HG03342 (cell line): ENCODE results near the gene ARID1A.
A peak's percentile ranks its signal among the peaks of the same experiment; 100 is the strongest.
"Not testable (repeated sequence)": the region's sequence is repeated elsewhere in the genome, so short reads cannot be mapped to it uniquely, and the experiment has no call there.

Experiments
- ATAC-seq: cut with Tn5 transposase; IDR thresholded peaks from one replicate; pipeline ENCODE4 v1.9.1; 2021; ENCODE audit warnings: mild to moderate bottlenecking, moderate library complexity; ENCODE audit not compliant: unreplicated experiment

ARID1A gene

DNA sequence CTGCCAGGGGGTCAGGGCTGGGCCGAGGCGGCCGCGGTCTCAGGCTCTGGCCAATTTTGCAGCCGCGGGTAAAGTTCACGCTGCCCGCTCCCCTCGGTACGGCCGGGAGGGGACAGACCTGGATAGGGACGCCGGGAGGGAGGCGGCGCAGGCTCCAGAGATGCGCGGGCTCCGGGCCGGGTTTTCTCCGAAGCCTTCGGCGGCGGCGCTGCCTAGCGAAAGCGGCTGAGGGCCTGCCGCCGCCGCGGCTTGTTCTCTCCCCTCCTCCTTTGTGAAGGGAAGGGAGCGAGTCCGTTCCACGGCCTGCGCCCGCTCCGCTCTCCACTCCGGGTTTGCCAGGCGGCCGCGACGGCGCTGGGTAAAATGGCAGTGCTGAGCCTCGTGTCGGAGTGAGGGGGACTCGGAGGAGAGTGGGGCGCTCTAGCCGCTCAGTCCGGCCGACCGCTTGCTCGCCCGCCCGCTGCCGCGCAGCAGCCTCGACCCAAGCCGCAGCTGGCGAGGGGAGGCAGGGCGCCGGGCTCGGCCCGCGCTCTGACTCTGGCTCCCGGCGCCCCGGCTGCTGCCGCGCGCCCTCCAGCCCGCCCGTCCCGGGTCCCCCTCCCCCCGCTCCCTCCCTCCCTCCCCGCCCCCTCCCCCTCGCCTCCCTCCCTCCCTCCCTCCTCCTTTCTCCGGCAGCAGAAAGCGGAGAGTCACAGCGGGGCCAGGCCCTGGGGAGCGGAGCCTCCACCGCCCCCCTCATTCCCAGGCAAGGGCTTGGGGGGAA lies at the start of gene ARID1A:
ARID1A (plus strand) TSS at position 660 of the 763 bp plus-strand sequence. CDS start 389 bp downstream, outside the sequence.
- peak; percentile 39 for ATAC-seq

DNA sequence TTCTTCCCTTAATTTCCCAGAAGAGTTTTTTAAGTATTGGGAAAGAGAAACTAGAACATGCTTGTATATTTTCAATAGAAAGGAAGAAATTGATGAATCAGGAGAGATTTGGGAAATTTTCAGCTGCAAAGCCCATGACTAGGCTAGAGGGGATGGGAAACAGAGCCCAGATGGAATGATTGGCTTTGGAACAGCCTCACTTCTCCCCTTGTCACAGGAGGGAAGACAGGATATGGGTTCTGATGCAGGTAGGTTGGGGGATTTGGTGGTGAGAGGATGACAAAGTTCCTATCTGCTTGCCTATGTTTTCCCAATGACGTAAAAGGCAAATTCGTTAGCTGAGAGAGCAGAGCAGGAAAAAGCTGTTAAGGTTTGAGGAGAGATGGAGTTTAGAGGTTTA lies 31.0 kb upstream of the ARID1A start:
- no peak for ATAC-seq

DNA sequence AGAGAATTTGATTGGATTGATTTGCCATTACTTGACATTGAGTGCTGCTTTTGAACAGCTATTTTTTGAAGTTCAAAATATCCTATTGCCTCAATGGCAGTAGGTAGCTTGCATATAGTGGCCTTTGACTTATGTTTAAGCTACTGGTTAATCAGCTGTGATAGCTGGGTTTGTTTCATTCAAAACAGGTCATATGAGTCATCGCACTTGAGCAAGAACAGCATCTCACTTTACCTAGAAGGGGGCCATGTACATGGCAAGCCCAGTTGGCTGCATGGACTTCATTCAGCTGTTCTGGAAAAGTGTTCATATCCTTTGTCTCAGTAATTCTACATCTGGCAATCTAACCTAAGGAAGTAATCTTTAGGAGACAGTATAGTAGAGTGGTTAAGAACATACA lies 29.0 kb upstream of the ARID1A start:
- no peak for ATAC-seq

DNA sequence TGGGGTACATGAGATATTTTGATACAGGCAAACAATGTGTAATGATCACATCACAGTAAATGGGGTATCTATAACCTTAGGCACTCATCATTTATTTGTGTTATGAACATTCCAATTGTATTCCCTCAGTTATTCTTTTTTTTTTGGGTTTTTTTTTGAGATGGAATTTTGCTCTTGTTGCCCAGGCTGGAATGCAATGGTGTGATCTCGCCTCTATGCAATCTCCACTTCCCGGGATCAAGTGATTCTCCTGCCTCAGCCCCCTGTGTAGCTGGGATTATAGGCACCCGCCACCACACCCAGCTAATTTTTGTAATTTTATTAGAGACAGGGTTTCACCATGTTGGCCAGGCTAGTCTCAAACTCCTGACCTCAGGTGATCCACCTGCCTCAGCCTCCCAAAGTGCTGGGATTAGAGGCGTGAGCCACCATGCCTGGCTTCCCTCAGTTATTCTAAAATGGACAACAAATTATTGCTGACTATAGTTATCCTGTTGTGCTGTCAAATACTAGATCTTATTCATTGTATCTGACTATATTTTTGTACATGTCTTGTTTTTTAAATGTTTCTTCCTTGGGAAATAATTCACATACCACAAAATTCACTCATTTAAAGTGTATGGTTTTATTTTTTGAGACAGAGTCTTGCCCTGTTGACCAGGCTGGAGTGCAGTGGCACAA lies 27.6 kb upstream of the ARID1A start:
- ATAC-seq, result not testable (repeated sequence)

DNA sequence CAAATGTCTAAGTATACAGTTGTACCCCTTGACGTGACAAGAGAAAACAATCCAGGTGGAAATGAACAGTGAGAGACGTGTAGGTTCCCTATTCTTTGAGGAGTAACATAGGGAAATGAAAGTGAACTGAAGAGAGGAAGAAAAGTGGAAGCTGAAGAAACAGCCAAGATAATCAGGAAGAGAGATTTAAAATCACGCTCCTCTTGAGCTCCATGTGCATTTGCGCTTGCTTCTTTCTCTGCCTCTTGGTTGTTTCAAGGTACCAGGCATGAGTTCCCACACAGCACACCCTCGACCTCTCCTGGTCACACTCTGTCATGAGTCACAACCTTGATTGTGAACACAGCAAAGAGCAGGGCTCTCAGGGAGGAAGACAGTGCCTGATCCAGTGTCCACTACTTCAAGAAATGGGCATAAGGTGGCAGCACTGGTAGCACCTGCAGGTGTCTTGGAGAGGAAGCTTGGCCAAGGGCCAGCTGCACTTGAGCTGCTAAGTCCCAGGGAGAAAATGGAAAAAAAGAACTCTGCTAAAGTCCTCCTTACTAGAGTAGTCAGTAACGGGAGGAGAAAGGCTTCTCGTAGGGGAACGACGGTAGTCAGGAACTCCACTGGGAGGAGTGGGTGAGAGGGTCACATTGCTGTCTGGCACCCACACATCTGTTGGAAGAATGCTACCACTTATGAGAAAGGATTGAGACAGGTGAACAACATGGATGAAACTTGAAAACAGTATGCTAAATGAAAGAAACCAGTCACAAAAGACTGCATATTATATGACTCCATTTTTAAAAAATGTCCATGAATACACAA lies 18.3 kb upstream of the ARID1A start:
- peak; percentile 73 for ATAC-seq

DNA sequence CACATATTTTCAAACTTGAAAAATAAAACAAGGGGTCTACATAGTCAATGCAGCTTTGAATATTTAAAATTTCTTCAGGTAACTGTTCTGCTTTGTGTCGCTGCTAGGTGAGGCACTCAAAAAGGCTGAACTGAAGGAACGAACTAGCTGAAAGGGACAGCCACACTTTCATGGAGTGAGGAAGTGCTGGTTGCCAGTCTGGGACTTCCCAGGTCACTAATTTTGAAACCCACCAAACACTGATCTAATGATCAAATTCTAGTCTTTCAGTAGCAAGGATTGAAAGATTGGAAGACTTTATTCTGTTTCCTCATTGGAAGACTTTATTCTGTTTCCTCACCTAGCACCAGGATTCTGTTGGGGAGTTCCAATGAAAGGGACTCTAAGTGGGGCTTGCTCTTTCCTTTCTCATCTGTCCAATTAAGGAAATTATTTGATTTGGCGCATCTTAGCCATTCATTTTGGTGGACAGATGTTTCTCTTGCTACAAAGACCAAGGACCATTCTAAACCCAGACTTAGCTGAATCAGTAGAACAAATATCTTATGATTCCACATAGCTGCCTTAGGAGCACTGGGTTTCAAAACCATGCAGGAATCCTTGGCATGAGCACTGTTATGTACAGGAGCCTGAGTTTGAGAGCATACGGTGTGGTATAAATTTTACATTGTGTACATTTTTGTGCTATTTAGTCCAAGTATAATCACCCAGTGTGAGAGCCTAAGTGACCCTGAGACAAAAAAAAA lies 10.9 kb upstream of the ARID1A start:
- ATAC-seq, result no peak

DNA sequence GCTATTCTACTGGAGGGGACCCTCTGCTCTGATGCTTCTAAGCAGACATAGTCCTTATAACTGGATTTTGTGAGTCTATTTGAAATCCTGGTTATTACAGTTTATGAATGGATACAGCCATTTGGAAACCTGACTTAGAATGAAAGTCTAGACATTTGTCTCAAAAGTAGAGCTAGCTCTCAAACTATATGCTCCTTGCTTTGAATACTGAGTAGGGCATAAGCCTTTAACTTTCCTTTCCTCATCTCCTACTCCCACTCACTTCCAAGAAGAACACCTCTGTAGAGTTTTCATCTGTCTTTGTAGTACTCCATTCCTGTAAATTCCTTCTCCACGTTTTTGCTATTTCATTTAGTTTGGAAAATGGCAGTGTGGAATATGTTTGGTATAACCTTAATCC lies 9.0 kb upstream of the ARID1A start:
- ATAC-seq, result no peak

DNA sequence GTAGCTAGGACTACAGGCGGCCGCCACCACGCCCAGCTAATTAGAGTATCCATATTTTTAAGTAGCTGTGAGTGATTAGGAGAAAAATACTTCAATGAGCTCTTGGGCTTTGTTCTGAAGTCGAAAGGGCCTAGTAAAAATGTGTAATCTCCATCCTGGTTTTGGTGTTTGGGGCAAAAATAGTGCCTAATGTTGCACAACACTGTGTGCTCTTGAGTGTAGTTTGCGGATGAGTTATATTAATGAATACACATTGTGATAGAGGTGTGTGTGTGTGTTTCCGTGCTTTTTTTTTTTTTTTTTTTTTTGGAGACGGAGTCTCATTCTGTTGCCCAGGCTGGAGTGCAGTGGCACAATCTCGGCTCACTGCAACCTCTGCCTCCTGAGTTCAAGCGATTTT lies 6.3 kb upstream of the ARID1A start:
- ATAC-seq, result no peak

DNA sequence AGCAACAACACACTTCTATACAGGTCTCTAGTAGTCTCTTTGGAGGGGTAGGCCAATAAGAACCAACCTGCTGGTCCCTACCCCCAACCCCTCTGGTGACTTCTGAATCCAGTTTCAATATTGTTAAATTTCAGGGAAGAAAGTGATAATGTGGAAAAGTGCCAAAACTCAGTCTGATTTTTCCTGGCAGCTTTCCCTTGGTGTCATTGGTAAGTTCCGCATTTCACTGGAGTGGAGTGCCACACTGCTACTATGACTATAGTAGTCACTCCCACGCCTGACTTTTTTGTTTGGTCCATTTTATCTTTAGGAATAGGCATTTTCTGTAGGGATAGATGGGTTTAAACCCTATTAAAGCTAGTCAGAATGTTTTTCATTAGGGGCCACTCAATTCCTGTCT lies 5.7 kb upstream of the ARID1A start:
- no peak for ATAC-seq

DNA sequence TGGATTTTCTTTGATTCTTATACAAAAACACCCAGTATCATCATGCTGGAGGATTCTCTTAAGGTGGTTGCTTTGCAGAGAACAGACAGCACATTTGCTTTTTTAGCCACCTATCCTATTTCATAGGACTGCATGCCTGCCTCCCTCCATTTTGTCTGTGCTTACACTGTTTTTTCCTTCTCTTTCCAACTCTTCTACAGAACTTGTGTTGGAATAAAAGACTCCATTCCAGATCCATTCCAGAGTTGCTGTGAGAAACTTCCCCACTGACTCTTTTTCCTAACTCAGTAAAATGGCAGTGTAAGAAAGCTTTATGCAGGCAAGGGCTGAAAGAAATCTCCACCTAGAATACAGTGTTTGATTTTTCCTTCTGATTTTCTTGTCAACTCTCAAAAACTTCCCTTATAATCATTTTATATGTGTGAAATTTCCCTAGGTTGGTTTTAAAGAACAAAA lies 5.2 kb upstream of the ARID1A start:
- no peak for ATAC-seq

DNA sequence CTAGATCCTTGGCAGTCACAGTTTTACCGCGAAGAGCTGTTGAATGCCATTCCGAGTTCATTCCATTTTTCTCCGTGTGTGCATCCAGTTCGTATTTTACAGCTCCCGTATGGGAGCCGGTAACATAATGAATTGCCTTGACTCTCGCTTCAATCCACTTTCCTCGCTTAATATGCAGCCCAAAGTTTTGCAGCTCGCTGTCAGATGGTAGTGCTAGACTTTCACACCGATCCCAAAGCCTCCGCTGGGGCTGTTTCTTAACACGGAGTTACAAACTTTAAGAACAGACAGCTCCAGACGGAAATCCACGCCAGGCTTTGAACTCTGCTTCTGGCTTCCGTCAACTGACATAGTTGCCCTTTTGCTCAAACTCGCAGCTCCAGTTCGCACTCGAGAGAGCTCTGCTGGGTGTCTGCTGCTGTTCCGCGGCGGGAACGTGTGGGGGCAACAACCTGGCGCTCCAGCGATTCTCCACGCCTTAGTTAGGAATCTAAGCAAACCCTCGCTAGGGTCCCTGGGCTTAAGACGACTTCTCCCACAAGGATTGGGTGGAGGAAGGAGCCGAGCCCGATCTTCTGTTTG lies 3.5 kb upstream of the ARID1A start:
- ATAC-seq, result no peak

DNA sequence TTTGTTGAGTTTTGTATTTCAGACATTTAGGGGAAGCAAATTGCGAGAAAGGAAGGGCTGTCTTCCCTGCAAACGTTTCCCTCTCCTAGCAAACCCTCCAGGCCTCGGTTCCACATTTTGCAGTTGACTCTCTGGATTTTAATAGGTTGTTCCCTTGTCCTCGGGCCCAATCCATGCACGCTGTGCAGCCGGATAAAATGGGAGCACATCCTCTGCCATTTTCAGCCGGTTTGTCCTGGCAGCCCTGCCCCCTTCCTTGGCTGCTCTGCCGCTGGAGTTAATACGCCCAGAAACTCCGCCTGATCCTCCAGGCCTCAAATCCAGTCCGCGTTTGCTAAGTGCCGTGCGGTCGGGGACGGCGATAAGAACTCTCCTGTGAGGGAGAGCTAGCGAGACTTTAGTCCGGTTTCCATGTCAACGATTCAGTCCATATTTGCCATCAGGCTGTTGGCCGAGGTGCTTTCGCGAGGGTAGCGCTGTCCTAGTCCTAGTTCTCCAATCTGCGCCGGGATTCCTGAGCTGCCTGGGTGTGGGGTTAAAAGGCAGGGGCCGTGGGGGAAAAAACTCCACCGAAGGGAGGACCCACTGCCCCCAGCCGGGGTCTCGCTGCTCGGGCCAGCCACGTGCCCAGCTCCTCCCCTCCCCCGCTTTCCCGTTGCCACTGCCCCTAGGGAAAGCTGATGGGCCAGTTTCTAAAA lies 2.9 kb upstream of the ARID1A start:
- ATAC-seq, result peak; percentile 40

DNA sequence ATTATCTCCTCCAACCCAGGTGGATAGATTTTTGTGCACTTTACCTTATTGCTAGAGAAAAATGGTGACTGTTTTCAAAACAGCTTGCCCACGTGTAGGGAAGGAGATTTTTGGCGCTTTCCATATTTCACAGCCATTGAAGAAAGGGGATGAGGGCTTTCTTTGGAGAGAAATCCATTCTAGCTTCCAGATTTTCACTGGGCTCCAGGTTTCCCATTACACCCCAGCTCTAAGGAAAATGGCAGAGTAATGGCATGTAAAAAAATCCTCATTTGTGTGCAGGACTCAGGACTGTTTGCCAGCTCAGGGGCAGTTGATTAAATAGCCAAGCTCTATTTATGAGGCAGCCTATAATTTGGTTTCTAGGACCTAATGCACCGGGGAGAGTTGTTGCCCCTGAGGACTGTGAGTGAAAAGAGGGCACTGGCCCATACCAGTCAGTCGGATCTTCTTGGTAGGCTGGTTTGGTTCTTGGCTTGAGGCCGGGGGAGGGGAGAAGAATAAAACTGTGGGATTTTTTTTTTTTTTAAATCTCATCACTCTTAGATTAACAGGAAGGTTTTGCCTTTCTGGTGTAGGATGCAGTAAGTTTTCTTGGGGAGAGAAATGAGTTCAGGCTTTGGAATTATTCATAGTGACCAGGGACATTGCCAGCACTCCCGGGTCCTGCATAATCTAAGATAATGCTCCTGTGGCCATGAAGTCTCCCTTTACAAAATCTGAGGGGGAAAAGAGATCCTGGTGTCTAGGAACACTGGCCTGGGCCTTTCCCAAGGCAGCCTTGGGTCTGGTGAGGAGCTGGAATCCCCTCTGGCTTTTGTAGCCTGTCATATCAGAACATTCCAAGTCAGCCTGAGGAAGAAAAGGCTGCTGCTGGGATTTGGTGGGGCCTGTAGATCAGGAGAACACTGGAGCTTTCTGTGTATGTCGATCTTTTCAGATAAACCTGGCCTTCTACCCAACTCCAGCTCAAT lies 1.9 kb upstream of the ARID1A start:
- no peak for ATAC-seq

DNA sequence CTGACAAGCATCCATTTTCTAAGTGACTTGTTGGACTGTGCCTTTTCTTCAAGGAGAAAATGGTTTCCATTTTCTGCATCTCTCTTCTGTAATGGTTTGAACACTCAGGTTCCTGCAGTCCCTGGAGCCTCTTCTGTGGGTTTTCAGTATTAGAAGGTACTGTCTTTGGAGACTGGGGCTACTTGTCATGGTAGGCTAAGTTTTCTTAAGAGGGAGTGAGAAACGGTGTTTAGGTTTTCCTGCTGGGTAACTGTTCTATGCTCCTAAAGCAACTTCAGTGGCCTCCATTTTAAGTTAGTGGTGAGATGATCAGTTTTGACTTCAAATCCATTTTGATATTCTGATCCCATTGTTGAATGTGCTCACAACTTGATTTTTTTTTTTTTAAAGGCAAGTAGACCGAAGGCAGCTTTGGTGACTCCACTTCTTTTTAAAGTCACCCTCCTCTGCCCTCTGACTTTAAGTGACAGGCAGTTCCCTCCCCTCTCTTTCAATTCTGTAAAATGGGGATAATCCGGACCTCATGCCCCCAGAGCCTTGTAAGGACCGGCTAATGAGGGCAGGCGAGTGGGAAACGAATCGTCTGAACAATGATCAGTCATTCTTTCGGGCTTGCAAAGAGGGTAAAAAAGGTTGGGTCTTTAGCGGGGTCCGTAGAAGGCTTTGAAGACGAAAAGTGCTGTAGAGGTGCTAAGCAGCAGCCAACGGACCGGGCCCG lies 1.0 kb upstream of the ARID1A start:
- no peak for ATAC-seq

DNA sequence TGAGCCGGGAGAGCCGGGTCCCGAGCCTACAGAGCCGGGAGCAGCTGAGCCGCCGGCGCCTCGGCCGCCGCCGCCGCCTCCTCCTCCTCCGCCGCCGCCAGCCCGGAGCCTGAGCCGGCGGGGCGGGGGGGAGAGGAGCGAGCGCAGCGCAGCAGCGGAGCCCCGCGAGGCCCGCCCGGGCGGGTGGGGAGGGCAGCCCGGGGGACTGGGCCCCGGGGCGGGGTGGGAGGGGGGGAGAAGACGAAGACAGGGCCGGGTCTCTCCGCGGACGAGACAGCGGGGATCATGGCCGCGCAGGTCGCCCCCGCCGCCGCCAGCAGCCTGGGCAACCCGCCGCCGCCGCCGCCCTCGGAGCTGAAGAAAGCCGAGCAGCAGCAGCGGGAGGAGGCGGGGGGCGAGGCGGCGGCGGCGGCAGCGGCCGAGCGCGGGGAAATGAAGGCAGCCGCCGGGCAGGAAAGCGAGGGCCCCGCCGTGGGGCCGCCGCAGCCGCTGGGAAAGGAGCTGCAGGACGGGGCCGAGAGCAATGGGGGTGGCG lies 371 bp downstream of the ARID1A start:
- no peak for ATAC-seq

DNA sequence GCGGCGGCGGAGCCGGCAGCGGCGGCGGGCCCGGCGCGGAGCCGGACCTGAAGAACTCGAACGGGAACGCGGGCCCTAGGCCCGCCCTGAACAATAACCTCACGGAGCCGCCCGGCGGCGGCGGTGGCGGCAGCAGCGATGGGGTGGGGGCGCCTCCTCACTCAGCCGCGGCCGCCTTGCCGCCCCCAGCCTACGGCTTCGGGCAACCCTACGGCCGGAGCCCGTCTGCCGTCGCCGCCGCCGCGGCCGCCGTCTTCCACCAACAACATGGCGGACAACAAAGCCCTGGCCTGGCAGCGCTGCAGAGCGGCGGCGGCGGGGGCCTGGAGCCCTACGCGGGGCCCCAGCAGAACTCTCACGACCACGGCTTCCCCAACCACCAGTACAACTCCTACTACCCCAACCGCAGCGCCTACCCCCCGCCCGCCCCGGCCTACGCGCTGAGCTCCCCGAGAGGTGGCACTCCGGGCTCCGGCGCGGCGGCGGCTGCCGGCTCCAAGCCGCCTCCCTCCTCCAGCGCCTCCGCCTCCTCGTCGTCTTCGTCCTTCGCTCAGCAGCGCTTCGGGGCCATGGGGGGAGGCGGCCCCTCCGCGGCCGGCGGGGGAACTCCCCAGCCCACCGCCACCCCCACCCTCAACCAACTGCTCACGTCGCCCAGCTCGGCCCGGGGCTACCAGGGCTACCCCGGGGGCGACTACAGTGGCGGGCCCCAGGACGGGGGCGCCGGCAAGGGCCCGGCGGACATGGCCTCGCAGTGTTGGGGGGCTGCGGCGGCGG lies 1.0 kb downstream of the ARID1A start:
- no peak for ATAC-seq

DNA sequence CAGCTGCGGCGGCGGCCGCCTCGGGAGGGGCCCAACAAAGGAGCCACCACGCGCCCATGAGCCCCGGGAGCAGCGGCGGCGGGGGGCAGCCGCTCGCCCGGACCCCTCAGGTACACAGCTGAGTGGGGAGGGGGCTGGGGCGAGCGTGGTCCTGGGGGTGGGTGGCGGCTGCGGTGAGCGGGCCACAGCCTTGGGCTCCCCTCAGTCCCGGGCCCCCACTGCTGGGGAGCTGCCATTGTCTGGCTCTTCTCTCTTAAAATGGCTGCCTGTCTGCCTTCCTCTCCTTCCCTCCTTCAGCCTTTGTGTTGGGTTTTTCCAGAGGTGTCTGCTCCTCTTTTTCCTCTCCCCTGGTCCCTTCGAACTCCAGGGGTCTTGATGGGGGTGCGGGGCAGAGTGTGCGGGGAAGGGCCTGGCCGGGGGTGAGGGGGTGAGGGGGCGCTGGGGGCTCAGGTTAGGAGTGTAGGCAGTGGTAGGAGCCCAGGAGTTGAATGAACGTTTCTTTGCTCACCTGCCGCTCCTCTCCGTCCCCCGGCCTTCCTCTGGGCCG lies 1.7 kb downstream of the ARID1A start:
- ATAC-seq, result no peak
